Vagina (tissue), 2 donors: ENCODE measurements around the gene USF3.

Source experiments
- CTCF ChIP-seq, 3 experiments: fragments of 450-650 bp in 2 of 3; fragments of 200-600 bp in 1 of 3; sonication (generic) in 1 of 3; IDR thresholded peaks; one replicate each; pipeline ENCODE4 v1.5.1; 2017 to 2019; ENCODE audit warnings: antibody characterized with exemption in 3 of 3, mild to moderate bottlenecking in 2 of 3, moderate library complexity in 2 of 3
- POLR2AphosphoS5 ChIP-seq, 2 donors: sonication (generic); formaldehyde crosslinking; IDR thresholded peaks; one replicate each; pipeline ENCODE4 v1.9.0; 2017; ENCODE audit warnings: antibody characterized with exemption in 2 of 2, mild to moderate bottlenecking in 2 of 2, low read depth in 1 of 2; ENCODE audit not compliant: insufficient read depth in 1 of 2

- TF ChIP-seq CTCF (IDR thresholded peaks at IDR 0.05) (no peak), POLR2AphosphoS5 (IDR thresholded peaks at IDR 0.05; ENCODE audit: insufficient read depth in 1 of 2, low read depth in 1 of 2) (no peak)
Measured at GRCh38 chr3:113614402-113614801, 82.0 kb downstream of the USF3 start.
